Muscle layer of colon (tissue), 2 donors: ENCODE measurements around the gene CHID1.

Source experiments
- H3K27ac ChIP-seq: one replicate; pipeline ENCODE4 v1.7.0; 2013; ENCODE audit warnings: low read depth, mild to moderate bottlenecking, low read length, moderate library complexity
- H3K27me3 ChIP-seq, 2 donors: one replicate each; pipeline ENCODE4 v1.7.0; 2013; ENCODE audit warnings: low read length in 2 of 2, mild to moderate bottlenecking in 2 of 2; ENCODE audit not compliant: insufficient read depth in 2 of 2, control insufficient read depth in 1 of 2
- H3K36me3 ChIP-seq: one replicate; pipeline ENCODE4 v1.7.0; 2013; ENCODE audit warnings: mild to moderate bottlenecking, low read length; ENCODE audit not compliant: insufficient read depth
- H3K4me1 ChIP-seq: one replicate; pipeline ENCODE4 v1.7.0; 2013; ENCODE audit warnings: mild to moderate bottlenecking, low read length; ENCODE audit not compliant: insufficient read depth
- H3K4me3 ChIP-seq, 2 donors: one replicate each; pipeline ENCODE4 v1.7.0; 2013; ENCODE audit warnings: low read length in 2 of 2, low read depth in 1 of 2, mild to moderate bottlenecking in 1 of 2, moderate library complexity in 1 of 2
- H3K9ac ChIP-seq: one replicate; pipeline ENCODE4 v1.7.0; 2013; ENCODE audit warnings: low read length
- H3K9me3 ChIP-seq: one replicate; pipeline ENCODE4 v1.7.0; 2013; ENCODE audit warnings: mild to moderate bottlenecking, low read length
- donor health status: abdominal sarcoma.
- donor health status: Adenocarcinoma of cecum.

Gene CHID1

GRCh38 chr11:827146-827896 is 83.3 kb downstream of the CHID1 start:
- Histone ChIP-seq H3K9me3 (no peaks in the 10 kb centered on the region), H3K36me3 (peaks cover 21% of the 10 kb centered on the region), H3K27ac (no peak overlapping the region), H3K4me1 (peaks cover 19% of the 10 kb centered on the region), H3K9ac (no peak overlapping the region), H3K27me3 (peaks cover 36 to 79% of the 10 kb centered on the region in 2 donors), H3K4me3 (peak overlapping the region in 1 of 2 donors; percentile 32)

- Histone ChIP-seq H3K36me3 (peaks cover 21% of the 10 kb centered on the region), H3K27ac (no peak overlapping the region), H3K4me1 (peaks cover 18% of the 10 kb centered on the region), H3K9me3 (no peaks in the 10 kb centered on the region), H3K4me3 (peak overlapping the region in 1 of 2 donors; percentile 32), H3K9ac (no peak overlapping the region), H3K27me3 (peaks cover 36 to 74% of the 10 kb centered on the region in 2 donors)
Observed at GRCh38 chr11:826836-827145, 83.8 kb downstream of the CHID1 start.

GRCh38 chr11:826227-826621 is 84.4 kb downstream of the CHID1 start:
- peaks cover 21% of the 10 kb centered on the region for H3K36me3 ChIP-seq
- H3K9ac ChIP-seq = no peak overlapping the region
- H3K4me3 ChIP-seq = no peak overlapping the region
- H3K9me3 ChIP-seq = no peaks in the 10 kb centered on the region
- no peak overlapping the region for H3K27ac ChIP-seq
- H3K27me3 ChIP-seq = peaks cover 36 to 68% of the 10 kb centered on the region in 2 donors
- peaks cover 23% of the 10 kb centered on the region for H3K4me1 ChIP-seq

- Histone ChIP-seq H3K4me1 (peaks cover 30% of the 10 kb centered on the region), H3K27ac (no peak overlapping the region), H3K9ac (no peak overlapping the region)
Observed at GRCh38 chr11:825366-826226, 85.0 kb downstream of the CHID1 start.

GRCh38 chr11:824942-825341 is 85.7 kb downstream of the CHID1 start:
- Histone ChIP-seq H3K4me3 (no peak overlapping the region), H3K9me3 (no peaks in the 10 kb centered on the region), H3K27ac (no peak overlapping the region), H3K36me3 (peaks cover 21% of the 10 kb centered on the region), H3K9ac (no peak overlapping the region), H3K4me1 (peaks cover 31% of the 10 kb centered on the region), H3K27me3 (peaks cover 36 to 55% of the 10 kb centered on the region in 2 donors)

More at GRCh38 chr11:825366-826226, 85.0 kb downstream of the CHID1 start:
- Histone ChIP-seq H3K36me3 (peaks cover 21% of the 10 kb centered on the region), H3K4me3 (no peak overlapping the region), H3K27me3 (peaks cover 36 to 62% of the 10 kb centered on the region in 2 donors), H3K9me3 (no peaks in the 10 kb centered on the region)

GRCh38 chr11:824292-824880 is 86.2 kb downstream of the CHID1 start:
- Histone ChIP-seq H3K9me3 (no peaks in the 10 kb centered on the region), H3K4me1 (peaks cover 25% of the 10 kb centered on the region), H3K36me3 (peaks cover 21% of the 10 kb centered on the region), H3K4me3 (no peak overlapping the region), H3K9ac (no peak overlapping the region), H3K27me3 (peaks cover 34 to 50% of the 10 kb centered on the region in 2 donors), H3K27ac (no peak overlapping the region)

GRCh38 chr11:823441-824291 is 86.9 kb downstream of the CHID1 start:
- Histone ChIP-seq H3K9ac (no peak overlapping the region), H3K36me3 (peaks cover 21% of the 10 kb centered on the region), H3K27ac (no peak overlapping the region), H3K4me1 (peaks cover 21% of the 10 kb centered on the region), H3K27me3 (peaks cover 28 to 43% of the 10 kb centered on the region in 2 donors), H3K9me3 (no peaks in the 10 kb centered on the region), H3K4me3 (no peak overlapping the region)

- Histone ChIP-seq H3K9ac (no peak overlapping the region), H3K9me3 (no peaks in the 10 kb centered on the region), H3K4me3 (no peak overlapping the region), H3K36me3 (peaks cover 21% of the 10 kb centered on the region), H3K27ac (no peak overlapping the region), H3K27me3 (peaks cover 11 to 23% of the 10 kb centered on the region in 2 donors), H3K4me1 (peaks cover 22% of the 10 kb centered on the region)
Observed at GRCh38 chr11:821512-822371, 88.9 kb downstream of the CHID1 start.

- Histone ChIP-seq H3K27me3 (peaks cover 10 to 15% of the 10 kb centered on the region in 2 donors), H3K36me3 (peaks cover 21% of the 10 kb centered on the region), H3K4me3 (peak overlapping the region; percentile 77 to 81), H3K9ac (peak overlapping the region; percentile 57), H3K27ac (peak overlapping the region; percentile 93), H3K4me1 (peaks cover 22% of the 10 kb centered on the region), H3K9me3 (no peaks in the 10 kb centered on the region)
Observed at GRCh38 chr11:820655-821511, 89.7 kb downstream of the CHID1 start.
